WTC11 (cell line): Measurements from ENCODE around the gene DERA. TPM values are rescaled to one million over a fixed set of nuclear protein-coding genes. Genes with fewer than 3 reads are reported as not detected.

Experiments
- ATAC-seq: fragments of 200-7000 bp; cut with Tn5 transposase; 2 replicates; pipeline ENCODE4 v1.10.0; 2021; ENCODE audit warnings: mild to moderate bottlenecking, moderate library complexity
- CTCF ChIA-PET: fragments of 300-600 bp; sonication (Branson Sonifier 250); formaldehyde crosslinking; loops from one replicate; lab custom pipeline; 2021; ENCODE audit warnings: antibody characterized with exemption; lab: Charles Lee
- POLR2A ChIA-PET: fragments of 350-600 bp; sonication (Branson Sonifier 250); formaldehyde crosslinking; loops from one replicate; lab custom pipeline; 2021; ENCODE audit warnings: antibody characterized with exemption; lab: Charles Lee
- DNase-seq: peaks from one replicate; pipeline ENCODE4 v3.0.0; 2021; ENCODE audit warnings: low spot score
- H3K27ac Mint-ChIP-seq: 2 replicates; pipeline ENCODE4 v1.8.0; 2021; ENCODE audit warnings: mixed read lengths
- H3K27me3 Mint-ChIP-seq: 2 replicates; pipeline ENCODE4 v1.8.0; 2021; ENCODE audit warnings: low read depth, mild to moderate bottlenecking, moderate library complexity, mixed read lengths
- H3K36me3 Mint-ChIP-seq: 2 replicates; pipeline ENCODE4 v1.8.0; 2021; ENCODE audit warnings: mixed read lengths
- H3K4me1 Mint-ChIP-seq: 2 replicates; pipeline ENCODE4 v1.8.0; 2022; ENCODE audit warnings: mixed read lengths
- H3K4me3 Mint-ChIP-seq: 2 replicates; pipeline ENCODE4 v1.8.0; 2021; ENCODE audit warnings: mild to moderate bottlenecking, moderate library complexity, mixed read lengths
- H3K9me3 Mint-ChIP-seq: 2 replicates; pipeline ENCODE4 v1.8.0; 2021; ENCODE audit warnings: mixed read lengths
- CBFB ChIP-seq: sonication (generic); formaldehyde crosslinking; IDR thresholded peaks from 2 replicates; pipeline ENCODE4 v1.8.1; 2022; ENCODE audit warnings: mild to moderate bottlenecking, low read depth, missing genetic modification reagents
- CREB1 ChIP-seq: sonication (generic); formaldehyde crosslinking; IDR thresholded peaks from 2 replicates; pipeline ENCODE4 v1.8.0; 2023; ENCODE audit warnings: mild to moderate bottlenecking, missing genetic modification reagents
- E2F1 ChIP-seq: sonication (generic); formaldehyde crosslinking; IDR thresholded peaks from 2 replicates; pipeline ENCODE4 v1.8.0; 2022; ENCODE audit warnings: mild to moderate bottlenecking, missing genetic modification reagents
- E2F5 ChIP-seq: sonication (generic); formaldehyde crosslinking; IDR thresholded peaks from 2 replicates; pipeline ENCODE4 v1.8.1; 2022; ENCODE audit warnings: mild to moderate bottlenecking, moderate library complexity, missing genetic modification reagents
- GABPB1 ChIP-seq: sonication (generic); formaldehyde crosslinking; IDR thresholded peaks from 2 replicates; pipeline ENCODE4 v1.8.1; 2023; ENCODE audit warnings: mild to moderate bottlenecking, missing genetic modification reagents
- GTF2I ChIP-seq: fragments of 250-450 bp; sonication (Bioruptor Pico); conservative IDR thresholded peaks from 2 replicates; pipeline ENCODE4 v1.4.0; 2021; ENCODE audit warnings: mild to moderate bottlenecking
- IRF2 ChIP-seq: sonication (generic); formaldehyde crosslinking; IDR thresholded peaks from 2 replicates; pipeline ENCODE4 v1.8.0; 2022; ENCODE audit warnings: low read depth, missing genetic modification reagents, borderline replicate concordance
- NFE2L1 ChIP-seq: sonication (generic); formaldehyde crosslinking; IDR thresholded peaks from 2 replicates; pipeline ENCODE4 v1.8.1; 2023; ENCODE audit warnings: missing genetic modification reagents
- NFYB ChIP-seq: sonication (generic); formaldehyde crosslinking; conservative IDR thresholded peaks from 2 replicates; pipeline ENCODE4 v1.8.0; 2022; ENCODE audit warnings: low read depth, missing genetic modification reagents
- SOX15 ChIP-seq: fragments of 250-450 bp; sonication (Bioruptor Pico); IDR thresholded peaks from 2 replicates; pipeline ENCODE4 v1.9.0; 2021; ENCODE audit warnings: mild to moderate bottlenecking
- ZNF121 ChIP-seq: sonication (generic); formaldehyde crosslinking; IDR thresholded peaks from 2 replicates; pipeline ENCODE4 v1.8.0; 2023; ENCODE audit warnings: missing genetic modification reagents
- ZNF281 ChIP-seq: sonication (generic); formaldehyde crosslinking; IDR thresholded peaks from 2 replicates; pipeline ENCODE4 v1.8.0; 2023; ENCODE audit warnings: mild to moderate bottlenecking, missing genetic modification reagents
- ZNF671 ChIP-seq: fragments of 250-450 bp; sonication (Bioruptor Pico); IDR thresholded peaks from 2 replicates; pipeline ENCODE4 v1.8.0; 2021; ENCODE audit warnings: mild to moderate bottlenecking
- total RNA-seq: library from RNA; stranded (reverse); gene quantifications from 3 replicates; pipeline ENCODE4 v1.2.3, GENCODE V29; 2021
- TF ChIP-seq, protein P1 (sequence below): sonication (generic); formaldehyde crosslinking; IDR thresholded peaks from 2 replicates; pipeline ENCODE4 v1.8.0; 2022; ENCODE audit warnings: mild to moderate bottlenecking, missing genetic modification reagents
- TF ChIP-seq, protein P2 (sequence below): sonication (generic); formaldehyde crosslinking; IDR thresholded peaks from 2 replicates; pipeline ENCODE4 v1.8.1; 2022; ENCODE audit warnings: missing genetic modification reagents, borderline replicate concordance
- TF ChIP-seq, protein P3 (sequence below): sonication (generic); formaldehyde crosslinking; IDR thresholded peaks from 2 replicates; pipeline ENCODE4 v1.8.1; 2022; ENCODE audit warnings: low read depth, mild to moderate bottlenecking, moderate library complexity, missing genetic modification reagents, borderline replicate concordance
- TF ChIP-seq, protein P4 (sequence below): sonication (generic); formaldehyde crosslinking; IDR thresholded peaks from 2 replicates; pipeline ENCODE4 v1.8.0; 2022; ENCODE audit warnings: missing genetic modification reagents
- TF ChIP-seq, protein P5 (sequence below): sonication (generic); formaldehyde crosslinking; IDR thresholded peaks from 2 replicates; pipeline ENCODE4 v1.8.1; 2023; ENCODE audit warnings: mild to moderate bottlenecking, missing genetic modification reagents, moderate library complexity

The DERA gene
- total RNA-seq, 1 experiment from 2014 or later: 22.4 TPM

DNA sequence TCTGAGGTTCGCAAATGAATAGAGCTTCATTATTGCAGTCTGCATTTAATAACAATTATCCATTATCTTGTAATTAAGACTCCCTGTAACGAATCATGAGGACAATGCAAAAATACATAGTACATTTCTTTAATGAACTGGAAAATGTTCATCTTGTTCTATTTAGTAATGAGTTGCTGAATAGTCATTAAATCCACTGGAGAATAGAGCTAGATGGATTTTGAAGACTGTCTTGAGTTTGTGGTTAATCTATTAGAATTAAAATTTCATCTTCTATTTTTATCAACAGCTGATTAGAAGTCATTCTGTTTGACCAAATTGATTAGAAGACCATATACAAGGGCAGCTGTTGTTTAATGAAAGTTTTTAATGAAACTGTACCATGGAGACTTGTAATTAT, 107.2 kb downstream of the DERA start:
- no peak for ATAC-seq
- Mint-ChIP-seq H3K27ac (no peak overlapping the region), H3K4me3 (no peak overlapping the region), H3K27me3 (no peaks in the 10 kb centered on the region; the same call in 1 of the 2 replicates), H3K9me3 (peaks cover 75% of the 10 kb centered on the region), H3K4me1 (no peaks in the 10 kb centered on the region), H3K36me3 (peaks cover 64% of the 10 kb centered on the region)
- no peak for DNase-seq
- ChIA-PET POLR2A (no interaction called here), CTCF (no interaction called here)
- TF ChIP-seq GTF2I (no peak), E2F5 (CRISPR knock-in tag) (no peak), IRF2 (CRISPR knock-in tag) (no peak), ZNF121 (CRISPR knock-in tag) (no peak), GABPB1 (CRISPR knock-in tag) (no peak), NFYB (CRISPR knock-in tag) (no peak), CBFB (CRISPR knock-in tag) (no peak), ZNF281 (CRISPR knock-in tag) (no peak), SOX15 (no peak)
- TF ChIP-seq, protein P1, sequence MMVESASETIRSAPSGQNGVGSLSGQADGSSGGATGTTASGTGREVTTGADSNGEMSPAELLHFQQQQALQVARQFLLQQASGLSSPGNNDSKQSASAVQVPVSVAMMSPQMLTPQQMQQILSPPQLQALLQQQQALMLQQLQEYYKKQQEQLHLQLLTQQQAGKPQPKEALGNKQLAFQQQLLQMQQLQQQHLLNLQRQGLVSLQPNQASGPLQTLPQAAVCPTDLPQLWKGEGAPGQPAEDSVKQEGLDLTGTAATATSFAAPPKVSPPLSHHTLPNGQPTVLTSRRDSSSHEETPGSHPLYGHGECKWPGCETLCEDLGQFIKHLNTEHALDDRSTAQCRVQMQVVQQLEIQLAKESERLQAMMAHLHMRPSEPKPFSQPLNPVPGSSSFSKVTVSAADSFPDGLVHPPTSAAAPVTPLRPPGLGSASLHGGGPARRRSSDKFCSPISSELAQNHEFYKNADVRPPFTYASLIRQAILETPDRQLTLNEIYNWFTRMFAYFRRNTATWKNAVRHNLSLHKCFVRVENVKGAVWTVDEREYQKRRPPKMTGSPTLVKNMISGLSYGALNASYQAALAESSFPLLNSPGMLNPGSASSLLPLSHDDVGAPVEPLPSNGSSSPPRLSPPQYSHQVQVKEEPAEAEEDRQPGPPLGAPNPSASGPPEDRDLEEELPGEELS (CRISPR knock-in tag): no peak

GRCh38 chr12:16019136-16019535, 108.0 kb downstream of the DERA start:
- ATAC-seq: no peak
- H3K27me3 Mint-ChIP-seq: no peaks in the 10 kb centered on the region; the same call in 1 of the 2 replicates
- H3K36me3 Mint-ChIP-seq: peaks cover 56% of the 10 kb centered on the region
- no peak overlapping the region for H3K4me3 Mint-ChIP-seq
- no peak for DNase-seq
- ChIA-PET POLR2A (no interaction called here), CTCF (no interaction called here)
- peaks cover 73% of the 10 kb centered on the region for H3K9me3 Mint-ChIP-seq
- no peak overlapping the region for H3K27ac Mint-ChIP-seq
- H3K4me1 Mint-ChIP-seq: no peaks in the 10 kb centered on the region
- no peak for TF ChIP-seq NFE2L1 (CRISPR knock-in tag)
- TF ChIP-seq, protein P2, sequence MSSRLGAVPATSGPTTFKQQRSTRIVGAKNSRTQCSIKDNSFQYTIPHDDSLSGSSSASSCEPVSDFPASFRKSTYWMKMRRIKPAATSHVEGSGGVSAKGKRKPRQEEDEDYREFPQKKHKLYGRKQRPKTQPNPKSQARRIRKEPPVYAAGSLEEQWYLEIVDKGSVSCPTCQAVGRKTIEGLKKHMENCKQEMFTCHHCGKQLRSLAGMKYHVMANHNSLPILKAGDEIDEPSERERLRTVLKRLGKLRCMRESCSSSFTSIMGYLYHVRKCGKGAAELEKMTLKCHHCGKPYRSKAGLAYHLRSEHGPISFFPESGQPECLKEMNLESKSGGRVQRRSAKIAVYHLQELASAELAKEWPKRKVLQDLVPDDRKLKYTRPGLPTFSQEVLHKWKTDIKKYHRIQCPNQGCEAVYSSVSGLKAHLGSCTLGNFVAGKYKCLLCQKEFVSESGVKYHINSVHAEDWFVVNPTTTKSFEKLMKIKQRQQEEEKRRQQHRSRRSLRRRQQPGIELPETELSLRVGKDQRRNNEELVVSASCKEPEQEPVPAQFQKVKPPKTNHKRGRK (CRISPR knock-in tag): no peak
- TF ChIP-seq, protein P3, sequence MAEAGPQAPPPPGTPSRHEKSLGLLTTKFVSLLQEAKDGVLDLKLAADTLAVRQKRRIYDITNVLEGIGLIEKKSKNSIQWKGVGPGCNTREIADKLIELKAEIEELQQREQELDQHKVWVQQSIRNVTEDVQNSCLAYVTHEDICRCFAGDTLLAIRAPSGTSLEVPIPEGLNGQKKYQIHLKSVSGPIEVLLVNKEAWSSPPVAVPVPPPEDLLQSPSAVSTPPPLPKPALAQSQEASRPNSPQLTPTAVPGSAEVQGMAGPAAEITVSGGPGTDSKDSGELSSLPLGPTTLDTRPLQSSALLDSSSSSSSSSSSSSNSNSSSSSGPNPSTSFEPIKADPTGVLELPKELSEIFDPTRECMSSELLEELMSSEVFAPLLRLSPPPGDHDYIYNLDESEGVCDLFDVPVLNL (CRISPR knock-in tag): no peak
- TF ChIP-seq E2F1 (CRISPR knock-in tag): no peak
- TF ChIP-seq ZNF671 (CRISPR knock-in tag): no peak
- no peak for TF ChIP-seq ZNF121 (CRISPR knock-in tag)
- TF ChIP-seq, protein P4, sequence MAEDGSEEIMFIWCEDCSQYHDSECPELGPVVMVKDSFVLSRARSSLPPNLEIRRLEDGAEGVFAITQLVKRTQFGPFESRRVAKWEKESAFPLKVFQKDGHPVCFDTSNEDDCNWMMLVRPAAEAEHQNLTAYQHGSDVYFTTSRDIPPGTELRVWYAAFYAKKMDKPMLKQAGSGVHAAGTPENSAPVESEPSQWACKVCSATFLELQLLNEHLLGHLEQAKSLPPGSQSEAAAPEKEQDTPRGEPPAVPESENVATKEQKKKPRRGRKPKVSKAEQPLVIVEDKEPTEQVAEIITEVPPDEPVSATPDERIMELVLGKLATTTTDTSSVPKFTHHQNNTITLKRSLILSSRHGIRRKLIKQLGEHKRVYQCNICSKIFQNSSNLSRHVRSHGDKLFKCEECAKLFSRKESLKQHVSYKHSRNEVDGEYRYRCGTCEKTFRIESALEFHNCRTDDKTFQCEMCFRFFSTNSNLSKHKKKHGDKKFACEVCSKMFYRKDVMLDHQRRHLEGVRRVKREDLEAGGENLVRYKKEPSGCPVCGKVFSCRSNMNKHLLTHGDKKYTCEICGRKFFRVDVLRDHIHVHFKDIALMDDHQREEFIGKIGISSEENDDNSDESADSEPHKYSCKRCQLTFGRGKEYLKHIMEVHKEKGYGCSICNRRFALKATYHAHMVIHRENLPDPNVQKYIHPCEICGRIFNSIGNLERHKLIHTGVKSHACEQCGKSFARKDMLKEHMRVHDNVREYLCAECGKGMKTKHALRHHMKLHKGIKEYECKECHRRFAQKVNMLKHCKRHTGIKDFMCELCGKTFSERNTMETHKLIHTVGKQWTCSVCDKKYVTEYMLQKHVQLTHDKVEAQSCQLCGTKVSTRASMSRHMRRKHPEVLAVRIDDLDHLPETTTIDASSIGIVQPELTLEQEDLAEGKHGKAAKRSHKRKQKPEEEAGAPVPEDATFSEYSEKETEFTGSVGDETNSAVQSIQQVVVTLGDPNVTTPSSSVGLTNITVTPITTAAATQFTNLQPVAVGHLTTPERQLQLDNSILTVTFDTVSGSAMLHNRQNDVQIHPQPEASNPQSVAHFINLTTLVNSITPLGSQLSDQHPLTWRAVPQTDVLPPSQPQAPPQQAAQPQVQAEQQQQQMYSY (CRISPR knock-in tag): no peak
- TF ChIP-seq CREB1 (CRISPR knock-in tag): no peak
- TF ChIP-seq, protein P5, sequence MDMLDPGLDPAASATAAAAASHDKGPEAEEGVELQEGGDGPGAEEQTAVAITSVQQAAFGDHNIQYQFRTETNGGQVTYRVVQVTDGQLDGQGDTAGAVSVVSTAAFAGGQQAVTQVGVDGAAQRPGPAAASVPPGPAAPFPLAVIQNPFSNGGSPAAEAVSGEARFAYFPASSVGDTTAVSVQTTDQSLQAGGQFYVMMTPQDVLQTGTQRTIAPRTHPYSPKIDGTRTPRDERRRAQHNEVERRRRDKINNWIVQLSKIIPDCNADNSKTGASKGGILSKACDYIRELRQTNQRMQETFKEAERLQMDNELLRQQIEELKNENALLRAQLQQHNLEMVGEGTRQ (CRISPR knock-in tag): no peak
